T-helper 1 cell (primary cell): Measurements from ENCODE around the gene PIP4K2A.
A peak's percentile ranks its signal among the peaks of the same experiment; 100 is the strongest.
"Not testable (repeated sequence)": the region's sequence is repeated elsewhere in the genome, so short reads cannot be mapped to it uniquely, and the experiment has no call there.

ENCODE experiments used
- DNase-seq, 5 donors: peaks; one replicate each; pipeline ENCODE4 v3.0.0-alpha.2; 2012 to 2020
- total RNA-seq, 4 donors: gene quantifications; one replicate each; lab custom pipeline; 2026; lab: John Stamatoyannopoulos, UW

Gene PIP4K2A
- 257 to 312 (median 286) reads per million in 4 donors for total RNA-seq

- DNase-seq: peak; percentile 59 to 83 (median 67)
Observed at GRCh38 chr10:22714479-22715289, at the start of gene PIP4K2A. PIP4K2A (minus strand) TSS chr10:22714578; CDS start chr10:22714326, 252 bp downstream.

- DNase-seq: no peak
Observed at GRCh38 chr10:22761569-22762220, 47.3 kb upstream of the PIP4K2A start.

DNA sequence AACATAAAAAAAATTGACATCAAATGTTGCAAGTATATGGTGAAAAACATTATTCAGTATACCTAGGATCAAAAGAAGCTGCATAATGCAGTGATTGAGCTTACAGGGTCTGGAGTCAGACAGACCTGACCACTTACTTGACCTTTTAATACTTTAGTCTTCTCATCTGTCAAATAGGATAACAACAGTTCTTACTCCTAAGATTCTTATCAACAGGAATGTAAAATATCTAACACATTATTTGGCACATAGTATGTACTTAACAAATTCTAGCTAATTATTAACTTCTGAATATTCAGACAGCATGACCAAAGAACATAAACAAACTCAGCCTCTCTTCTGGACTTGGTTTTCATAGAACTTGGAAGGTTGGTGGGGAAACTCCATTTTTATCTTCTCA lies 45.6 kb upstream of the PIP4K2A start:
- no peak for DNase-seq

DNA sequence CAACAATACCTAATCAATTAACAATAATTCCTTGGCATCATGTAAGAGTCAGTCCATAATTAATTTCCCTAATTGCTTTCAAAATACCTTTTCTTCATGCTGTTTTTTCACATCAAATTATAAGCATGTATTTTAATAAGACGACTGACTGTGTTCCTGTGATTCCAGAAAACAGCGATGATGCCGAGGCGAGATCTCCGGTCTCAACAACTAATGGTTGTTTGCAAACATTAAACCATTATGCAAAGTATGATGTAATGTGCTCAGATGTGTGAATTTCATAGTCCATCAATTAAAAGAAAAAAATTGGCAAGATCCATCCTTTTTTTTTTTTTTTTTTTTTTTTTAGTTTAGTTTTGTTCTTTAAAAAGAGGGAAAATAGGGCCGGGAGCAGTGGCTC lies 44.5 kb upstream of the PIP4K2A start:
- DNase-seq: no peak

GRCh38 chr10:22754296-22754695 lies 39.9 kb upstream of the PIP4K2A start:
- DNase-seq: no peak

DNA sequence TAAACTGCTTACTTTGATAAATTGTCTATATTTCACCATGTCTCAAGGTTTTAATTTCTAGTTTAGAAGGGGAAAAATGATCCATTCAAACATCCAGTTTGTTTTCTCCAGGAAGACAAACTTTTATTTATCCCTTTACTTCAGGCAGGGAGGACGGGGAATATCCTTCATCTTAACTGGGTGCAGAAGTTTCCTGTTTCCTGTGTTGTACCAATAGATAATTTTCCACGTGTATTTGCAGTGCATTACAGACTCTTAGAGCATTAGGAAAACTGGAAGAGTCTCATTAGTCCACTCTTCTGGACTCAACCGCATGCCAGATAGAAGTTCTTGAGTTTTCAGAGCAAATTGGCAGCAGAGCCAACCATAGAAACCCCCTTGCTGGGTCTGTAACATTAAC lies 39.4 kb upstream of the PIP4K2A start:
- no peak for DNase-seq

DNA sequence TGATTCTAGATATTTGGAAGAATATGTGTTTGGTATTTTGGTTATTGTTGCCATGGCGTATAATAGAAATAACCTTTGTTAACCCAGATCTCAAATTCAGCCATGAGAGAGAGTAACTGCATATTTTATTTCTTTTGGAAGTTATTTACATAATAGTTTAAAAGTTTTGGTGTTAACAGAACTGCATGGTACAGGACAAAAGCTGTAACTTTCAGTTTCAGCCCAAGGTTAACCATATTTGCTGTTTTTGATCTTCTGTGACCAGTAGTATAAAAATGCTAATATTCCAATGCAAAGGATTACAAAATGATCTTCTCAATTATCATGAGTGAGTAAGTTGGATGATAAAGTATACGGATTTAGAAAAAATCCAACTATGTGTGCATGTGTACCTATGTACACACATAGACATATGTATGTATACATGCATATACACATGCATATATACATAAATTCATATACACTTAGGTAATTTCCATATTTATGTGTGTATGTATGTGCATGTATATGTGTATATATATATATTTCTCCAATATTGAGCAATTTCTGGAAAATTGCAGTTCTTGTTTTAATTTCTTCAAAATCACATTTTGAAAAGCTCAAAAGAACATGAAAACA lies 38.0 kb upstream of the PIP4K2A start:
- no peak for DNase-seq

DNA sequence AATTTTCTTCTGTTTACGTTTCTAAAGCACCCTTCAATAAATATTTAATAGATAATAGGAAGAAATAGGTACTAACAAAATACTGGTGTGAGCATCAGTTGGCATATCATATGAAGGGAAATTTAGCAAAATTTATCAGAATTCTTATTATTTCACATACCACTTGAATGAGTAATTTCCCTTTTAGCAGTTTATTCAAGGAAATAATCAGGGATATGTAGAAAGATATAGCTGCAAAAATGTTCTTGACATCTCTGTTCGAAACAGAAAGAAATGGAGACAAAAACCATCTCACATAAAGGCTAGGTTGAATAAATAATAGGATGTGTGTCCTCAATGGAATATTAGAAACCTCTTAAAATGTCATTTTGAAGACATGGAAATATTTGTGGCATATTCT lies 35.8 kb upstream of the PIP4K2A start:
- no peak for DNase-seq

- DNase-seq: not testable (repeated sequence)
Observed at GRCh38 chr10:22744858-22745257, 30.5 kb upstream of the PIP4K2A start.

DNA sequence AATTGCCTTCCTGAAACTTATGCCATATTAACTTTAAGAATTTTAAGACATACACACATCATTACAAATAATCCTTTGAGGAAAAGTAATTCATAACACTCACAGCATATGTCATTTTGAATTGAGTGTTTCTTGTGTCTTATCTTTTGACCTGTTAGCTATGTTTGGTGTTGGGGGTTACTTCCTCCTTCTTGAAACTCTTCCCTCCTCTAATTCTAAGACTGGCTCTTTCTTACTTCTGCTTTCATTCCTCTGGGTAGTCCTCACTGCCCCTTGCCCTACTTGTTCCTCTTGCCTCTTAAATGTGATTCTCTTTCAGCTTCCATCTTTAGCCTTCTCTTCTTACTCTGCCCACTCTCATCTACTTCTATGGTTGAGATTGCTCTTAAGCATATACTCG lies 28.3 kb upstream of the PIP4K2A start:
- DNase-seq: no peak

DNA sequence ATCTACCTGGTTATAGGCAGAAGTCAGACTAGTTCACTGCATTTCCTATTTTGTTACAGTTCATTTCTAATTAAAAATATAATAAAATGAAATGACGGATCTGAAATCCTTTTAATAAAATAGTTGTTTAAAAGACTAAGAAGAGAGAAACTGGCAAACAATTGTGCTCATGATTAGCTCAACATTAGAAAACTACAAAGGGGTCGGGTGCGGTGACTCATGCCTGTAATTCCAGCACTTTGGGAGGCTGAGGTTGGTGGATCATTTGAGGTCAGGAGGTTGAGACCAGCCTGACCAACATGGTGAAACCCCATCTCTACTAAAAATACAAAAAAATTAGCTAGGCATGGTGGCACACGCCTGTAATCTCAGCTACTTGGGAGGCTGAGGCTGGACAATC lies 27.3 kb upstream of the PIP4K2A start:
- not testable (repeated sequence) for DNase-seq

GRCh38 chr10:22740180-22740579 lies 25.8 kb upstream of the PIP4K2A start:
- no peak for DNase-seq

DNA sequence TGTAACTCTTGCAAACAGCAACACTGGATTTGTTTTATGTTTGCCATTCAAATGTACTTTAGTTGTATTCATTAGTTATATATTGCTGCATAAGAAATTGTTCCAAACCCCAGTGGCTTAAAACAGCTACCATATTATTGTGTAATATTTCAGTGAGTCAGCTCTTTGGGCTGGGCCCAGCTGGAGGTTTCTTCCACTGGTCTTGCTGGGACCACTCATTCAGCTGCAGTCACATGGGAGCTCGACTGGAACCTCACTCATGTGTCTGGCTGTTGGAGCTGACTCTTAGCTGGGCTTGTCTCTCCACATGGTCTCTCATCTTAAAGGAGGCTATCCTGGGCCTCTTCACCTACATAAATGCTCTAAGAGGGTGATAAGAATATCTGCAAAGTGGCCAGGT lies 23.2 kb upstream of the PIP4K2A start:
- DNase-seq: no peak

GRCh38 chr10:22736134-22736533 lies 21.8 kb upstream of the PIP4K2A start:
- no peak for DNase-seq

- DNase-seq: no peak
Observed at GRCh38 chr10:22733992-22734391, 19.6 kb upstream of the PIP4K2A start.

DNA sequence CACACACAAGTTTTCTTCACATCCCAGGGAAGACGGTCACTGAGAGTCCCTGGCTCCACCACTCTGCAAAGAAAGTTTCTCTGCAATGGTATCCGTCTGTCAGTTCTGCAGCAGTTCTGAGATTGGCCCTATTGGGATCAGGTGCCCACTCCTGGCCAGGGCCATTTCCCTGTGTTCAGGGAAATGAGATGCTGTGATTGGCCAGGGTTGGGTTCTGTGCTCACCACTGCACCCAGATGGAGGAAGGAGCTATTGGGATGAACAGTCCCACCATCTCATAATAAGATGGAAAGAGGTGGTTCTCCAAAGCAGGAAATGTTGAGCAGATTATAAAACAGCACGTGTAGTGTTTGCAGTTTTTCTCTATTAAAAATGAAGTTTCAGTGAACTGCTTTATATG lies 13.3 kb upstream of the PIP4K2A start:
- no peak for DNase-seq

GRCh38 chr10:22727112-22727511 lies 12.7 kb upstream of the PIP4K2A start:
- DNase-seq: no peak

GRCh38 chr10:22724773-22725172 lies 10.4 kb upstream of the PIP4K2A start:
- DNase-seq: no peak

- DNase-seq: no peak
Observed at GRCh38 chr10:22723783-22724182, 9.4 kb upstream of the PIP4K2A start.

DNA sequence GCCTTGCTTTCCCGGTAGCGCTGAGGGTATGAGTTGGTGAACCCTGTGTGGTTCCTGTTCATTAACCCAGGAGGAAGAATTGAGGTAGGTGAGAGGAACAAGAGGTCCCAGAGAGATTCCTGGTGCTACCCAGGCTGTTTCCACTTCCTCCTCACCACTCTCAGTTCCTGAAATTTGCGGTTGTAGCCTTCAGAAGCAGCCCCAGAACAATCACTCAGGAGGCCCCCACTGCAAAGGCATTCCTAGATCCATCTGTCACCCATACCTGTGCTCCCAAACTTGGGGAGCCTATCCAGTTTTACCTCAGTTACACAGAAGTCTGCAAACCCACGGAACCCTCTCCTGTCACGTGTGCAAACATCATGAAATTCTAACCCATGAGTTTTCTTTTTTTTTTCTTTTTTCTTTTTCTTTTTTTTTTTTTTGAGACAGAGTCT lies 9.0 kb upstream of the PIP4K2A start:
- DNase-seq: no peak

GRCh38 chr10:22722626-22723169 lies 8.3 kb upstream of the PIP4K2A start:
- no peak for DNase-seq

GRCh38 chr10:22720667-22721066 lies 6.3 kb upstream of the PIP4K2A start:
- no peak for DNase-seq

DNA sequence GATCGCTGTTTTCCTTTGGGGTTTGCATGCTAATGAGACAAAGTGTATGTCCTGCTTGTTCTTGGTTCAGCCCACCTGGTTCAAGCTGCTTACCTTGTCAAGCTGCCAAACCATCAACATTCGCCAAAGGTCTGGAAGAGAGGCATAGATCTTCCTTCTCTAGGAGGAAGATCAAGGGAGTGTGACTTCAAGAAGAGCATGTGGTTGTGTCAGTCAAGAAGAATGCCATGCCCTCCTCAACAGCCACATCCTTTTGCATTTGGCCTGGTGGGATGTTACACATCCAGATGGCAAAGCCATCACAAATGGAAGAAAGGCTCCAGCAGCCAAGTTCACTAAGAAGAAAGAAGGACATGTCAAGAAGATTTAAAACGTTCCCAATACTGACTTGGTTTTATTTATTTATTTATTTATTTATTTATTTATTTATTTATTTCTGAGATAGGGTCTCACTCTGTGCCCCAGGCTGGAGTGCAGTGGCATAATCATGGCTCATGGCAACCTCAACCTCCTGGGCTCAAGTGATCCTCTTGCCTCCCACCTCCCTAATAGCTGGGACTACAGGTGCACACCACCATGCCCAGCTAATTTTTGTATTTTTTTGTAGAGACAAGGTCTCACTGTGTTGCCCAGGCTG lies 5.1 kb upstream of the PIP4K2A start:
- DNase-seq: no peak
